Tongue (tissue), 2 donors: ENCODE data around the gene LRRC34. TPM values are rescaled to one million over a fixed set of nuclear protein-coding genes. Genes with fewer than 3 reads are reported as not detected.

Source experiments
- DNase-seq: peaks from one replicate; pipeline ENCODE4 v3.0.0-alpha.2; 2015
- total RNA-seq: library from RNA; depleted of rRNA; stranded (reverse); fragments of >200 nt; gene quantifications from one replicate; pipeline ENCODE4 v1.2.3, GENCODE V29; 2014

Gene LRRC34
- total RNA-seq, result 4.3 TPM

GRCh38 chr3:169812332-169813235 is at the start of gene LRRC34, which contains the start of gene LRRIQ4:
Gene LRRC34 (minus strand): TSS chr3:169812904. CDS start chr3:169812548, 356 bp downstream.
Gene LRRIQ4 (plus strand): TSS chr3:169812870. CDS start chr3:169821922, 9,052 bp downstream.
- DNase-seq, result peak; percentile 90

- no peak for DNase-seq
Measured at GRCh38 chr3:169861871-169862270, 49.2 kb upstream of the LRRC34 start.

GRCh38 chr3:169857811-169858210 is 45.1 kb upstream of the LRRC34 start:
- DNase-seq, result no peak

GRCh38 chr3:169855514-169855913 is 42.8 kb upstream of the LRRC34 start:
- DNase-seq, result no peak

GRCh38 chr3:169850618-169851017 is 37.9 kb upstream of the LRRC34 start:
- DNase-seq, result no peak

- DNase-seq, result no peak
Measured at GRCh38 chr3:169848741-169849140, 36.0 kb upstream of the LRRC34 start.

GRCh38 chr3:169847896-169848295 is 35.2 kb upstream of the LRRC34 start:
- peak; percentile 81 for DNase-seq

GRCh38 chr3:169846458-169847193 is 33.9 kb upstream of the LRRC34 start:
- DNase-seq, result no peak

GRCh38 chr3:169842960-169843359 is 30.3 kb upstream of the LRRC34 start:
- DNase-seq, result no peak

- DNase-seq, result no peak
Measured at GRCh38 chr3:169841171-169841570, 28.5 kb upstream of the LRRC34 start.

- no peak for DNase-seq
Measured at GRCh38 chr3:169838511-169839030, 25.9 kb upstream of the LRRC34 start.

GRCh38 chr3:169836942-169837275 is 24.2 kb upstream of the LRRC34 start:
- no peak for DNase-seq

- no peak for DNase-seq
Measured at GRCh38 chr3:169836078-169836941, 23.6 kb upstream of the LRRC34 start.

- DNase-seq, result no peak
Measured at GRCh38 chr3:169835533-169835932, 22.8 kb upstream of the LRRC34 start.

GRCh38 chr3:169827712-169828111 is 15.0 kb upstream of the LRRC34 start:
- no peak for DNase-seq

- DNase-seq, result no peak
Measured at GRCh38 chr3:169825316-169825715, 12.6 kb upstream of the LRRC34 start.

- DNase-seq, result peak; percentile 18
Measured at GRCh38 chr3:169822983-169823382, 10.3 kb upstream of the LRRC34 start.

GRCh38 chr3:169822540-169822939 is 9.8 kb upstream of the LRRC34 start:
- DNase-seq, result no peak

- no peak for DNase-seq
Measured at GRCh38 chr3:169822091-169822490, 9.4 kb upstream of the LRRC34 start.

- DNase-seq, result no peak
Measured at GRCh38 chr3:169818316-169818715, 5.6 kb upstream of the LRRC34 start.

- no peak for DNase-seq
Measured at GRCh38 chr3:169815590-169816150, 3.0 kb upstream of the LRRC34 start.
